ENCODE data around the gene POC1B. TPM values are rescaled to one million over a fixed set of nuclear protein-coding genes. Genes with fewer than 3 reads are reported as not detected.
"Not testable (repeated sequence)": the region's sequence is repeated elsewhere in the genome, so short reads cannot be mapped to it uniquely, and the experiment has no call there.

Gene POC1B
- polyA plus RNA-seq, 1 donor (not counting 4 experiments of a cell fraction or from before 2014, with no cell fraction given): 16.4 TPM

DNA sequence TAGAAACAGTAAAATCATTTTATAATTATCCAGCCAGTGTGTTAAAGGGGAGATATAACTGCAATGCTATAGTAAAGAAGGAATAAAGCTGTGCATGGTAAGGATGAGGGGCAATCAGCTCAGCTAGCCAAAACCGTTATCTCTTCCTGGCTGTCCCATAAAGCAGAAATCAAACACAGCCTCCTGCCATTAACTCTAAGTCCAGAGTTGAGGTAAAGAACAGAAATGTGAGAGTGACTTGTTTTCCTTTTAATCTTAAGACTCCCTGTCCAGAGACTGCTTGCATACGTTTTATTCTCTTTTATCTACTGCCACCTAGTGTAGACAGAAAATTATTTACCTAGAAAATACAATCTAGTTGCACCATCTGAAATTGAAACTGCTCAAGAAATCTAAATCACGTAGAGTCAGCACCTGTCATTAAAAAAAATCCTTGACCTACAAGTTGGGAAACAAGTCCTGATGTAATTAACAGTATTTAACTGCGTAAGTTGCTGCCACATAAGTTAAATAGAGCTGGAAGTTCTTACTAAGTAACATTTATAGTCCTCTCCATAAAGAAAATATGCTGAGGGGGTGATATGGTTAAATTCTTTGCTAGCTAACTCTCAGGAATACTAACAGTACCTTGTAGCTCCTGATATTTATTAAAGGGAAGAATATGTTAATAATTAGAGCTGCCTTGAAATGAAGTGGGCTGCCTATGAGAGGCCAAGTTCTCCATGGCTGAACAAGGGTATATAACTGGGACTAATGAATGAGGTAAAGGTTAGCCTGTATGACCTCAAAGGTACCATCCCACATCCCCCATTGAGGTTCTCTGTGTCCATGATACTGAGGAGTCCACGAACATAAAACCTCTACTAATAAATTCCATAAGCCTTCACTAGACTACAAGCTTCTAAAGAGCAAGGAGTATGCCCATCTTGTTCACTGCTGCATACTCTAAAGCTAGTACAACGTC, 63.9 kb downstream of the POC1B start:
- H3K79me2 ChIP-seq (ENCODE audit: control insufficient read depth, insufficient read depth, low read length): no peaks in the 10 kb centered on the region
- H3K9me3 ChIP-seq (ENCODE audit: control insufficient read depth, low read depth, low read length): no peaks in the 10 kb centered on the region
- H3K9ac ChIP-seq (ENCODE audit: control insufficient read depth, extremely low read depth, insufficient read depth, low read length): no peak overlapping the region
- dilution Hi-C loops (cut with MboI; ENCODE audit: extremely low pct_ligation_motif_present, low sequenced_read_pairs): loop anchor here (25.0 kb wide), 1 partner anchor 400 kb away; no protein-coding TSS in a partner anchor
- DNase-seq (ENCODE audit: low read depth, low spot score) (no peak), FAIRE-seq (peak; percentile 17)
- no peak for TF ChIP-seq EZH2 (IDR thresholded peaks at IDR 0.05; ENCODE audit: low read length)
- TF ChIP-seq, protein P1, sequence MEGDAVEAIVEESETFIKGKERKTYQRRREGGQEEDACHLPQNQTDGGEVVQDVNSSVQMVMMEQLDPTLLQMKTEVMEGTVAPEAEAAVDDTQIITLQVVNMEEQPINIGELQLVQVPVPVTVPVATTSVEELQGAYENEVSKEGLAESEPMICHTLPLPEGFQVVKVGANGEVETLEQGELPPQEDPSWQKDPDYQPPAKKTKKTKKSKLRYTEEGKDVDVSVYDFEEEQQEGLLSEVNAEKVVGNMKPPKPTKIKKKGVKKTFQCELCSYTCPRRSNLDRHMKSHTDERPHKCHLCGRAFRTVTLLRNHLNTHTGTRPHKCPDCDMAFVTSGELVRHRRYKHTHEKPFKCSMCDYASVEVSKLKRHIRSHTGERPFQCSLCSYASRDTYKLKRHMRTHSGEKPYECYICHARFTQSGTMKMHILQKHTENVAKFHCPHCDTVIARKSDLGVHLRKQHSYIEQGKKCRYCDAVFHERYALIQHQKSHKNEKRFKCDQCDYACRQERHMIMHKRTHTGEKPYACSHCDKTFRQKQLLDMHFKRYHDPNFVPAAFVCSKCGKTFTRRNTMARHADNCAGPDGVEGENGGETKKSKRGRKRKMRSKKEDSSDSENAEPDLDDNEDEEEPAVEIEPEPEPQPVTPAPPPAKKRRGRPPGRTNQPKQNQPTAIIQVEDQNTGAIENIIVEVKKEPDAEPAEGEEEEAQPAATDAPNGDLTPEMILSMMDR (optimal IDR thresholded peaks at IDR 0.05 in 1 of 3, IDR thresholded peaks at IDR 0.05 in 1 of 3, conservative IDR thresholded peaks at IDR 0.05 in 1 of 3; ENCODE audit: extremely low read depth in 1 of 3, insufficient read depth in 2 of 3, low read length in 3 of 3): peak in 2 of 3 experiments; percentile 23 to 52
- H3K4me2 ChIP-seq (ENCODE audit: control insufficient read depth, extremely low read depth, insufficient read depth, low read depth, low read length): peak overlapping the region; percentile 80
- H3K9me1 ChIP-seq (ENCODE audit: control insufficient read depth, extremely low read depth, insufficient read depth, low read length): no peaks in the 10 kb centered on the region
- H2AFZ ChIP-seq (ENCODE audit: control insufficient read depth, low read length): no peak overlapping the region
- no peaks in the 10 kb centered on the region for H4K20me1 ChIP-seq (ENCODE audit: control insufficient read depth, extremely low read depth, insufficient read depth, low read length)
- H3K4me3 ChIP-seq (ENCODE audit: control insufficient read depth in 2 of 3, extremely low read depth in 1 of 3, insufficient read depth in 2 of 3, low read depth in 1 of 3, low read length in 3 of 3): no peak overlapping the region
- H3K27ac ChIP-seq (ENCODE audit: control insufficient read depth, insufficient read depth, low read length): peak overlapping the region; percentile 32
- H3K27me3 ChIP-seq (ENCODE audit: control insufficient read depth, extremely low read depth, insufficient read depth, low read length): no peaks in the 10 kb centered on the region
- H3K36me3 ChIP-seq (ENCODE audit: control insufficient read depth in 2 of 2, extremely low read depth in 1 of 2, insufficient read depth in 2 of 2, low read length in 2 of 2): peaks cover 0 to 3% of the 10 kb centered on the region in 2 experiments
- peaks cover 13% of the 10 kb centered on the region for H3K4me1 ChIP-seq (ENCODE audit: control insufficient read depth, extremely low read depth, insufficient read depth, low read length)

DNA sequence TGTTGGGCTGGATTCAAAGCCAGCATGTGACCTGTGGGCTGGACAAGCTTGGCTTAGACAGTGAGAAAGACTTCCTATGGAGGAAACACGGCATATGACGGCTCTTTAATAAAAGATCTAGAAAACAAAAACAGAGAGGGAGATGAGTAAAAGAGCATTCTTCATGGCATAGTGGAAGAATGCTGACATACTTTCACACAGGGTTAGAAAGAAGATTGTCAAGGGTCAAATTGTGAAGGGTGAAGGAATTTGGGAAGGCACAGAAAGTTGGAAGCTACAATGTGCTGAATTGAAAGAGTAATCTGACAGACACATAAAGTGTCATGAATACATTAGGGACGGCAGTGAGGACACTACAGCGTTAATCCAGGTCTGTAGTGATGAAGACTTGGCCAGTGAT, 64.7 kb downstream of the POC1B start:
- no peaks in the 10 kb centered on the region for H3K79me2 ChIP-seq (ENCODE audit: control insufficient read depth, insufficient read depth, low read length)
- no peaks in the 10 kb centered on the region for H3K9me3 ChIP-seq (ENCODE audit: control insufficient read depth, low read depth, low read length)
- no peaks in the 10 kb centered on the region for H3K9me1 ChIP-seq (ENCODE audit: control insufficient read depth, extremely low read depth, insufficient read depth, low read length)
- no peaks in the 10 kb centered on the region for H3K27me3 ChIP-seq (ENCODE audit: control insufficient read depth, extremely low read depth, insufficient read depth, low read length)
- peak overlapping the region; percentile 54 for H2AFZ ChIP-seq (ENCODE audit: control insufficient read depth, low read length)
- H3K4me2 ChIP-seq (ENCODE audit: control insufficient read depth, extremely low read depth, insufficient read depth, low read depth, low read length): no peak overlapping the region
- H3K36me3 ChIP-seq (ENCODE audit: control insufficient read depth in 2 of 2, extremely low read depth in 1 of 2, insufficient read depth in 2 of 2, low read length in 2 of 2): peaks cover 0 to 3% of the 10 kb centered on the region in 2 experiments
- dilution Hi-C loops (cut with MboI; ENCODE audit: extremely low pct_ligation_motif_present, low sequenced_read_pairs): loop anchor here (25.0 kb wide), 1 partner anchor 399 kb away; no protein-coding TSS in a partner anchor
- peaks cover 13% of the 10 kb centered on the region for H3K4me1 ChIP-seq (ENCODE audit: control insufficient read depth, extremely low read depth, insufficient read depth, low read length)
- H3K9ac ChIP-seq (ENCODE audit: control insufficient read depth, extremely low read depth, insufficient read depth, low read length): peak overlapping the region; percentile 2
- no peak for DNase-seq (ENCODE audit: low read depth, low spot score)
- FAIRE-seq: peak; percentile 23
- no peak overlapping the region for H3K4me3 ChIP-seq (ENCODE audit: control insufficient read depth in 2 of 3, extremely low read depth in 1 of 3, insufficient read depth in 2 of 3, low read depth in 1 of 3, low read length in 3 of 3)
- no peaks in the 10 kb centered on the region for H4K20me1 ChIP-seq (ENCODE audit: control insufficient read depth, extremely low read depth, insufficient read depth, low read length)
- peak overlapping the region; percentile 8 for H3K27ac ChIP-seq (ENCODE audit: control insufficient read depth, insufficient read depth, low read length)
- TF ChIP-seq EZH2 (IDR thresholded peaks at IDR 0.05; ENCODE audit: low read length): no peak
- TF ChIP-seq, protein P1 (optimal IDR thresholded peaks at IDR 0.05 in 1 of 3, IDR thresholded peaks at IDR 0.05 in 1 of 3, conservative IDR thresholded peaks at IDR 0.05 in 1 of 3; ENCODE audit: extremely low read depth in 1 of 3, insufficient read depth in 2 of 3, low read length in 3 of 3): no peak

DNA sequence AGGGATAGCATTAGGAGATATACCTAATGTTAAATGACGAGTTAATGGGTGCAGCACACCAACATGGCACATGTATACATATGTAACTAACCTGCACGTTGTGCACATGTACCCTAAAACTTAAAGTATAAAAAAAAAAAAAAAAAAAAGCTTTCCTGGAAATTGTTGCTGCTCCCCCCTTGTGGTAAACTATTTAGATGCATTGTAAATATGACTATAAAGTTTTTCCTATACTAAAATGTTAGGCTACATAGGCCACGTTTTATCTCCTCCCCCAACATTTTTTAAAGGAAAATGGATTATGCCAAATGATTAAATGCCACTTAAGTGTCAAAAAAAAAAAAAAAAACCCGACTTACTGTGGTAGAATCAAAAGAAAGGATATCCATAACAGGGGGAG, 66.6 kb downstream of the POC1B start:
- dilution Hi-C loops (cut with MboI; ENCODE audit: extremely low pct_ligation_motif_present, low sequenced_read_pairs): loop anchor here (25.0 kb wide), 1 partner anchor 397 kb away; no protein-coding TSS in a partner anchor
- H3K9ac ChIP-seq (ENCODE audit: control insufficient read depth, extremely low read depth, insufficient read depth, low read length); DNase-seq (ENCODE audit: low read depth, low spot score): not testable (repeated sequence)

More for the DNA sequence above, 66.6 kb downstream of the POC1B start:
- H3K4me3 ChIP-seq (ENCODE audit: control insufficient read depth in 2 of 3, extremely low read depth in 1 of 3, insufficient read depth in 2 of 3, low read depth in 1 of 3, low read length in 3 of 3); H3K4me2 ChIP-seq (ENCODE audit: control insufficient read depth, extremely low read depth, insufficient read depth, low read depth, low read length); FAIRE-seq; H3K36me3 ChIP-seq (ENCODE audit: control insufficient read depth in 2 of 2, extremely low read depth in 1 of 2, insufficient read depth in 2 of 2, low read length in 2 of 2); H3K9me1 ChIP-seq (ENCODE audit: control insufficient read depth, extremely low read depth, insufficient read depth, low read length); H4K20me1 ChIP-seq (ENCODE audit: control insufficient read depth, extremely low read depth, insufficient read depth, low read length); H3K79me2 ChIP-seq (ENCODE audit: control insufficient read depth, insufficient read depth, low read length); H2AFZ ChIP-seq (ENCODE audit: control insufficient read depth, low read length); H3K27ac ChIP-seq (ENCODE audit: control insufficient read depth, insufficient read depth, low read length); H3K9me3 ChIP-seq (ENCODE audit: control insufficient read depth, low read depth, low read length); H3K27me3 ChIP-seq (ENCODE audit: control insufficient read depth, extremely low read depth, insufficient read depth, low read length): not testable (repeated sequence)
- H3K4me1 ChIP-seq (ENCODE audit: control insufficient read depth, extremely low read depth, insufficient read depth, low read length): peaks cover 15% of the 10 kb centered on the region

Measured in keratinocyte (primary cell).